Lower lobe of right lung (tissue), 2 donors: ENCODE measurements around the gene ZFP57. TPM values are rescaled to one million over a fixed set of nuclear protein-coding genes. Genes with fewer than 3 reads are reported as not detected.

ENCODE experiments used
- ATAC-seq, 2 donors: fragments of 200-7000 bp; cut with Tn5 transposase; one replicate each; pipeline ENCODE4 v1.9.1; 2020 to 2022; ENCODE audit warnings: mild to moderate bottlenecking in 2 of 2, moderate library complexity in 2 of 2
- DNase-seq: peaks from one replicate; pipeline ENCODE4 v3.0.0-alpha.2; 2020
- H3K27ac ChIP-seq: fragments of 200-600 bp; one replicate; pipeline ENCODE4 v1.8.0; 2022
- H3K27me3 ChIP-seq: fragments of 200-600 bp; one replicate; pipeline ENCODE4 v1.8.0; 2022; ENCODE audit warnings: low read depth
- H3K36me3 ChIP-seq: fragments of 200-600 bp; one replicate; pipeline ENCODE4 v1.8.0; 2022; ENCODE audit warnings: mild to moderate bottlenecking
- H3K4me1 ChIP-seq: fragments of 200-600 bp; one replicate; pipeline ENCODE4 v1.8.0; 2022
- H3K4me3 ChIP-seq: fragments of 200-600 bp; one replicate; pipeline ENCODE4 v1.8.0; 2022; ENCODE audit warnings: mild to moderate bottlenecking
- H3K9me3 ChIP-seq: fragments of 200-600 bp; one replicate; pipeline ENCODE4 v1.8.0; 2022
- CTCF ChIP-seq: fragments of 200-600 bp; IDR thresholded peaks from one replicate; pipeline ENCODE4 v1.8.0; 2022; ENCODE audit warnings: antibody characterized with exemption, mild to moderate bottlenecking
- intact Hi-C: fragments of 100-400 bp; cut with DNase I; formaldehyde crosslinking; loops from one replicate; pipeline ENCODE4 v1.11.0; 2022
- total RNA-seq: library from RNA; stranded (reverse); fragmentation: NEBNext Ultra II Directional; extraction: Animal tissue kit (Norgen Biotek cat#: 25700); gene quantifications from one replicate; pipeline ENCODE4 v1.2.1, GENCODE V29; 2021
- donor health status: DM: no; HTN: yes; CAD: no; lungs with severe emphysema.

The ZFP57 gene
- total RNA-seq, 1 donor from 2014 or later = not detected

DNA sequence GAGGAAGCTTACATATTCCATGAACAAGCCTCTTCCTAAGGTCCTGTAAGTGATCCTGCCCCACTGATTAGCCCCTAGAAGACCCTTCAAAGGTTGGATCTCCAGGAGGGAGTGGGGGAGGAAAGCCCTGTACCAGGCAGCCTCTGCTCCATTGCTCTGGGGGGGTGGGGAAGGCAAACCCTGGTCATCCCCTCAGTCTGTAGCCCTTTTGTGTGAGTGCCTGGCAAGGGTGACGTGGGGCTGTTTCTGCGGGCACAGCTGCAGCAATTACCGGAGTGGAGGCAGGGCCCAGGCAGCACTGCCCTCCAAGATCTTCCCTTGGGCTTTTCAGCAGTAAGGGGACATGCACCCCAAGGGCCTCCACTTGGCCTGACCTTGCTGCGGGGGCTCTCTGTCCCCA is 24.2 kb downstream of the ZFP57 start, which contains the start of gene MOG:
Gene MOG, plus strand, starts transcription at position 295 of the 400 bp plus-strand sequence. CDS start 118 bp downstream, outside the sequence.
- TF ChIP-seq CTCF = no peak
- Histone ChIP-seq H3K27ac (no peak within 1 kb of the TSS), H3K9me3 (no peaks in the 10 kb centered on the region), H3K27me3 (peaks cover 32% of the 10 kb centered on the region), H3K4me3 (no peak within 1 kb of the TSS), H3K36me3 (no peaks in the 10 kb centered on the region), H3K4me1 (no peaks in the 10 kb centered on the region)
- intact Hi-C loops = no loop called here
- DNase-seq (no peak), ATAC-seq (no peak)

GRCh38 chr6:29656157-29656556 is 24.8 kb downstream of the ZFP57 start:
- intact Hi-C loops = no loop called here
- no peak for ATAC-seq

GRCh38 chr6:29655658-29656057 is 25.3 kb downstream of the ZFP57 start:
- H3K9me3 ChIP-seq = no peaks in the 10 kb centered on the region
- H3K4me1 ChIP-seq = no peaks in the 10 kb centered on the region
- H3K36me3 ChIP-seq = no peaks in the 10 kb centered on the region
- H3K27me3 ChIP-seq = peaks cover 25% of the 10 kb centered on the region
- DNase-seq = no peak
- no peak overlapping the region for H3K27ac ChIP-seq
- no peak for ATAC-seq
- no peak overlapping the region for H3K4me3 ChIP-seq
- intact Hi-C loops = no loop called here
- TF ChIP-seq CTCF = no peak

More at GRCh38 chr6:29656157-29656556, 24.8 kb downstream of the ZFP57 start:
- no peak for DNase-seq
- no peaks in the 10 kb centered on the region for H3K9me3 ChIP-seq
- no peak for TF ChIP-seq CTCF
- H3K27me3 ChIP-seq = peaks cover 27% of the 10 kb centered on the region
- no peak overlapping the region for H3K27ac ChIP-seq
- H3K4me1 ChIP-seq = no peaks in the 10 kb centered on the region
- no peak overlapping the region for H3K4me3 ChIP-seq
- H3K36me3 ChIP-seq = no peaks in the 10 kb centered on the region

GRCh38 chr6:29653452-29654038 is 27.4 kb downstream of the ZFP57 start:
- ATAC-seq (no peak), DNase-seq (no peak)
- intact Hi-C loops = no loop called here

DNA sequence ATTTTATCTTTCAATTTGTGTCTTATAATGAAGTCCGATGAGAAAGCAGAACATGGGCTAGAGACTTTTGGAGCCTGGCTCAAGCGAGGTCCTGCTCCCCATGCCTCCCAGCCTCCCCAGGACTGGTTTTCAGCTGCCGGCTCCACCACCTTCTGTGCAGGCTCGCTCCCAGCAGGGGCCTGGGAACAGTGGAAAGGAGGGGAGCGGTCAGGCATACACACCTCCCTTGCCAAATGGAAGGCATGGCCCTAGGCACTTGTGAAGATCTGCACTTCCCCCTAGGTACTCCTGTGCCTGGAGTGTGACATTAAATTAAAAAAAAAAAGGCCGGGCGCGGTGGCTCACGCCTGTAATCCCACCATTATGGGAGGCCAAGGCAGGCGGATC is 28.8 kb downstream of the ZFP57 start:
- no peak for DNase-seq
- no peak for ATAC-seq
- Histone ChIP-seq H3K27me3 (peaks cover 21% of the 10 kb centered on the region), H3K36me3 (no peaks in the 10 kb centered on the region), H3K4me3 (no peak overlapping the region), H3K4me1 (peaks cover 5% of the 10 kb centered on the region), H3K9me3 (no peaks in the 10 kb centered on the region), H3K27ac (no peak overlapping the region)
- TF ChIP-seq CTCF = no peak
- intact Hi-C loops = no loop called here

More at GRCh38 chr6:29653452-29654038, 27.4 kb downstream of the ZFP57 start:
- peak; percentile 79 for TF ChIP-seq CTCF
- no peaks in the 10 kb centered on the region for H3K9me3 ChIP-seq
- no peak overlapping the region for H3K27ac ChIP-seq
- no peaks in the 10 kb centered on the region for H3K36me3 ChIP-seq
- peaks cover 5% of the 10 kb centered on the region for H3K4me1 ChIP-seq
- peaks cover 21% of the 10 kb centered on the region for H3K27me3 ChIP-seq
- H3K4me3 ChIP-seq = no peak overlapping the region
